SHP77 treated with DMSO at 0.1 percent for 48 hours (cell line): ENCODE results near the gene ARL14EPL.

ENCODE experiments used
- DNase-seq: peaks from one replicate; lab custom pipeline; 2025; lab: John Stamatoyannopoulos, UW

Gene ARL14EPL

DNA sequence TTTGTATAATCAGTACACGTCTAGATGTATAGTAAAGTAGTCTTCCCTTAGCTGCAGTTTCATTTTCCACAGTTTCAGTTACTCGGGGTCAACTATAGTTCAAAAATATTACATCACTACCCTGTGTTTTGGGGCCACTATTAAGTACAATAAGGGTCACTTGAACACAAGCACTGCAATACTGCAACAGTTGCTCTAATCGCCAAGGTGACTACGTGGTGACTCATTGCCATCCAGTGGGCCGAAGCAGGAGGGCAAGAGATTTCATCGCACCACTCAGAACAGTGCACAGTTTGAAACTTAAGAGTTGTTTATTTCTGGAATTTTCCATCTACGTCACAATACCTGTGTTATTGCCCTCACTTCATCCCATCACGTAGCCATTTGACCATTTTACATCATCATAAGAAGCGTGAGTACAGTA lies at the start of gene ARL14EPL:
Gene ARL14EPL, plus strand, starts transcription at position 379 of the 424 bp plus-strand sequence. CDS start 18,994 bp downstream, outside the sequence.
- no peak for DNase-seq

DNA sequence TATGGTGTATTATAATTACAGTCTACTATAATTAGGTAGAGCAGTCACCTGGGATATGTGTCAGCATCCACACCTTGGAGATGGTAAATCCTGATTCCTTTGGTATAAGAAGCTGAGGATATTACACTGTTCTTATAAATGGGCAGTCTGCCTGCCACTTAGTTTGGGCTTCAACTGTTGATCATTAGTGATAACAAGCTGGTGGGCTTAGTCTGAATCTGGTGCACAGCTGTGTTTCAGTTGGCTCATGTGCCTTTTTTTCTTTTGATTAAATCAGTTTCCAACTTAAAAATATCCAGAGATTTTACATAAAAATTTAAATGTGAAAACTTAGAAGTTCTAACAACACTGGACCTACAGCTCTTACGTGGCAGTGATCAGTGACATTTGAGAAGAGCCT lies 48.8 kb upstream of the ARL14EPL start:
- no peak for DNase-seq

DNA sequence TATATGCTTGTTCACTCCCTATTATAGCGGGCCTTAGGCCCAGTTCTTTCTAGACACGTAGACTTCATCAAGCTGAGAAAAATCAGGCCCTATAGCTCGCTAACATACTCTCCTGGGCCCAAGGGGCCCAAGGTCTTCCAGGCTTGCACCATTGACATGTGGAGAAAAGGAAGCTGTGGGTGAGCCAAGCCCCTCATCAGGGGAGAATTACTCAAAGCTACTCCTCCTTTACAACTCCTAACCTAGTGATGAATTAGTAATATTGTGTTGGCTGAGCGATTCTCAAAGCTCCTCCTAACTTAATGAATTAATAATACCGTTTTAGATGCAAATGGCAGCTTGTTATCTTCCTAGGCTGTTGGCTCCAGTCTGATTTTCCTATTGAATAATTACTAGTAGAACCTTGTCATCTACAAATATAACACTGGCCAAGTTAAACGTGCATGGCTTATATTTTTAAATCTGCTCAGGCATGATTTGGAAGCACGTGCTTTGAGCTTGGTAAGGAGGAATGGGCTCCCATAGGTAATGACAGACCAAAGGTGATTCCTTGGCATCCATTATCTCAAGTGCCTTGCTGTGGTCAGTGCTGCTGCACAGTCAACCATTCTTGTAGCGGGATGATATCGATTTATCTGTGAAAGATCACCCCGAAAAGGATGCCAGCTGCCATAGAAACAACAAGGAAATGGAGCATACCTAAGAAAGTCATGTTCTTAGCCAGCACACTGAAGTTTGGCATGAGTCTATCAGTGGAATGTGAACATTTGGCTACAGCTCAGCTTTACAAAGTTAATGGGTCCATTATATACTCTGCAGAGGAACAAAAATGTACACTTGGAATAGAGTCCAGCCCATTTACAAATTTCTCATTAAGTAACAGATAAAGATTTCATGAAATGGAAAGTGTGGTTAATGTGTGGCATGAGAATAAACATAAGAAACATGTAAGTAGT lies 46.2 kb upstream of the ARL14EPL start:
- DNase-seq, result no peak

DNA sequence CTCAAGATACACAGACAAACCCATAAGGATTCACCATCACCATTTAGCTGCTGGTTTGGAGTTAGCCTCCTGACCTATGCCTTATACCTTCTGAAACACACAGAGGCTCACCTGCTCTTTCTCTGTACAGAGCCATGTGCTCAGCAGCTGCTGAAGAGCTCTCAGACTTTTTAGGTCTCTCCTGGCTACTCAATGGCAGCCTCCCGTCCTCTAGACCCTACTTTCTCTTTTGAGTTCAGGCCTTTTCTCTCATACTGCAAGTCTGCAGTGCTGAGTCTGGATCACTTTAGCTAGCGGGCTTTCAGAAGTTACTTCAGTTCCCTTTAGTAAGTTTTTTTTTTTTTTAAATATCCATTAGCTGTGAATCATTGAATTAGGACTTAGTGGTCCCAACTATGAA lies 44.3 kb upstream of the ARL14EPL start:
- no peak for DNase-seq

GRCh38 chr5:115992848-115993350 lies 39.4 kb upstream of the ARL14EPL start:
- no peak for DNase-seq

DNA sequence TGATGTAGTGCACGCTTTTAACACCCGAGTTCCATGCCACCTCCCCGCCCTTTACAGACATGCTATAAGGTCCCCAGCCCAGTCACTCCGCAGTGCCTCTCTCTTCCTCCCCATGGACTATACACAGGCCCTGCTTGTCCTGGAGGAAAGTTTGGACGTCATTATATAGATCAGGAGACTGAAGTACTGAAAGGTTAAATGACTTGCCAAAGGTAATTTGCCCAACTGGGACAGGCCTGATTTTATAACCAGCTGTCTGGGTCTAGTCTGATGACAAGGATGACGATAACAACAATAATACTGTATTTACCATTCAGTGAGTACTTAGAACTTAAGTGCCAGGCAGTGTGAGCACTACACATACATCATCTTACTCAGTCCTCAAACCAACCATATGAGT lies 36.9 kb upstream of the ARL14EPL start:
- DNase-seq, result no peak

GRCh38 chr5:116002116-116002906 lies 30.0 kb upstream of the ARL14EPL start:
- no peak for DNase-seq

GRCh38 chr5:116004248-116004647 lies 28.0 kb upstream of the ARL14EPL start:
- no peak for DNase-seq

DNA sequence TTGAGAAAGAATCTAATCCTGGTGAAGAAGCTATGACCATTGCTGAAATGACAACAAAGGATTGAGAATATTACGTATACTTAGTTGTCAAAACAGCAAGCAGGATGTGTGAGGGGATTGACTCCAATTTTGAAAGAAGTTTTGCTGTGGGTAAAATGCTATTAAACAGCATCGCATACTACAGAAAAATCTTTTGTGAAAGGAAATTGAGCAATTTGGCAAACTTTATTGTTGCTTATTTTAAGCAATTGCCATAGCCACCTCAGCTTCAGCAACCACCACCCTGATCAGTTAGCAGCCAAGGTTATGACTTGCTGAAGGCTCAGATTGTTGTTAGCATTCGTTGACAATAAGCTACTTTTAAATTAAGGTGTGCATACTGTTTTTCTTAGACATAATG lies 22.5 kb upstream of the ARL14EPL start:
- DNase-seq, result no peak

DNA sequence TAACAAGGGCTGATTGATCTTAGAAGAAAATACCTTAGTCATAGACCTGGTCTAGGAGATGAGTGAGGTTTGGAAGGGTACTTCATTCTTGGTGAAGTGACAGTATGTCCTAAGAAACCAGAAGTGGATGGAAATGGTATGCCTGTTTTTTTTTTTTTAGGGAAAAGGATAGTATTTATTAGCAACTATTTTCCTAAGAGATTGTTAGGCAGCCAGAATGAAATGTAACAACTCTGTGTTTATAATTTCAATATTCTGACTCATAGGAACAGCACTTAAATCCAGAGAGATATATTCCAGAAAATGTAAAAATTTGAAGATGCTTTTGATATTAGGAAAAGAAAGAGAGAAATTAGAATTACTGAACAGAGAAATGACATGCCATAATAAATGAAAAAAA lies 21.2 kb upstream of the ARL14EPL start:
- DNase-seq, result no peak

GRCh38 chr5:116013207-116013785 lies 19.0 kb upstream of the ARL14EPL start:
- DNase-seq, result no peak

- DNase-seq, result no peak
Observed at GRCh38 chr5:116013936-116014335, 18.3 kb upstream of the ARL14EPL start.

GRCh38 chr5:116023619-116024018 lies 8.7 kb upstream of the ARL14EPL start:
- no peak for DNase-seq

- no peak for DNase-seq
Observed at GRCh38 chr5:116025866-116026265, 6.4 kb upstream of the ARL14EPL start.

DNA sequence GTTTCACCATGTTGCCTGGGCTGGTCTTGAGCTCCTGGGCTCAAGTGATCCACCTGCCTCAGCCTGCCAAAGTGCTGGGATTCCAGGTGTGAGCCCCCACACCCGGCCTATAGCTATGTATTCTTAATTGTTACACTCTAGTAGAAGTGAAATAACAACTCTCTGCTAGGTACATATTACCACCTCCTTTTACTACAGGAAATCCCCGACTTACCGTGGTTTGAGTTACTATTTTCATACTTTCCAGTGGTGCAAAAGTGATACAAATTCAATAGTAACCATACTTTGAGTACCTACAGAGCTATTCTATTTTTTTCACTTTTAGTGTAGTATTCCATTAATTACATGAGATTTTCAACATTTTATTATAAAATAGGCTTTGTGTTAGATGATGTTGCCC lies 719 bp downstream of the ARL14EPL start:
- no peak for DNase-seq

- no peak for DNase-seq
Observed at GRCh38 chr5:116035123-116035522, 2.9 kb downstream of the ARL14EPL start.

DNA sequence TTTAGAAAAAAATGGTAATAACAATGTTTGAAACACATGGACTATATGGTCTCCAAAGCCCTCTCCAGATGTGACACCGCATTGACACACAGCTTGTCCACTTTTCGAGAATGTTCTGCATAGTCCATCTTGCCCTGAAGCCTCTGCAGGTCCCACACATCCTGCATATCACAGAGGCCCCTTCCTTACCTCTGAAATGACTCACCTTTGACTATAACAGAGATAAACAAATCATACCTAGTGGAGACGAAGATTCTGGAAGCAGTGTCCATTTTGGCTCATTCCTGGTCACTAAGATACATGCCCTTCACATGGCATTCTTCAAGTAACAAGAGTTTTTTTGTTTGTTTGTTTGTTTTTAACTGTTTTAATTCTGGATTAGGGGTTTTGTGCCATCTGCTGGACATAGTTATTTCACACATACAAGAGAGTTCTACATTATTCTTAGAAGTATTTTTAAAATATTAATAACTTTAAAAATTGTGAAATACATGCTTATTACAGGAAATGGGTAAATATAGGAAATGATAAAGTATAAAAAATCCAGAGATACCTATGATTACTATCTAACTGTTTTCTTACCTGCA lies 5.1 kb downstream of the ARL14EPL start:
- DNase-seq, result no peak

GRCh38 chr5:116038817-116039216 lies 6.5 kb downstream of the ARL14EPL start:
- DNase-seq, result no peak

DNA sequence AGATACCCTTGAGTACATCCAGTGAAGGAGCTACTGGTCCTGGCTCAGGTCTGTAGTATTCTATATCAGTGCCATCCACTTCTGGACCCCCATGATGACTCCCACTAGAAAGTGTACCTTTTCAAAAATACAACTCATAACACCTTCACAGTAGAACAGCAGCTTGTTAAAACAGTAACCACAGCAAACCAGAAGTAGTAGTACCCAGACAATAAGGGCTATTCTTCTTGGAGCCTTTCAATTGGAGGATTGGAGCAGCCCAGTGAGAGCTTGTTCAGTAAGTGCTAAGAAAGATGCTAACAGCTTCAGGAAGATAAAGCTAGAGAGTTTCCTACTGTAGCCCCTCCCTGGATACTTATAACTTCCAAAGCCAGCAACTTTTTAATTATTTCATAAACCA lies 10.1 kb downstream of the ARL14EPL start:
- DNase-seq, result no peak

- DNase-seq, result no peak
Observed at GRCh38 chr5:116044073-116044472, 11.8 kb downstream of the ARL14EPL start.

- DNase-seq, result no peak
Observed at GRCh38 chr5:116045821-116046220, 13.5 kb downstream of the ARL14EPL start.

DNA sequence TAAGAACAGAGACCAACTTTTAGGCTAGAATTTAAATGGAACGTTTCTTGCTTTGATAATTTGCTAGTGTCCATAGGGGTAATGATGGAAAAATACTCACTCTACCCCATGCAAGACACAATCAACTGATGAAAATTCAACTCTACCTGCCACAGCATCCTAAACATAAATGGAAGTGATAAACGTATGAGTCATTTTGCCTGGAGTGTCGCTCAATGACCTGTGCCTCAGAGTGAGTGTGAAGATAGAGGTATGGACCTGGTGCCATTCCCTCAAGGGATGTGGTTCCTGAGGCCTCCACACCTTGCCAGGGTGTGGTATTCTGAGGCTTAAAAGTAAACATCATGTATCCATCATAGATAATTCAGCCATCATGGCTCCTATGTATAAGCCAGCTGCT lies 14.0 kb downstream of the ARL14EPL start:
- no peak for DNase-seq
